HepG2 (cell line): ENCODE data around the gene PLEKHG4. TPM values are rescaled to one million over a fixed set of nuclear protein-coding genes. Genes with fewer than 3 reads are reported as not detected.

ENCODE experiments used
- CENPT ChIP-seq: sonication (generic); formaldehyde crosslinking; IDR thresholded peaks from 2 replicates; pipeline ENCODE4 v1.8.0; 2022; ENCODE audit warnings: low read depth, mild to moderate bottlenecking, moderate library complexity, missing genetic modification reagents
- EP300 ChIP-seq, 3 experiments: sonication (generic) in 1 of 3; formaldehyde crosslinking in 1 of 3; IDR thresholded peaks; 2 replicates each; pipeline versions ENCODE4 v1.5.1 to v1.6.1; 2011 to 2020; ENCODE audit warnings: low read depth in 2 of 3, low read length in 2 of 3, borderline replicate concordance in 1 of 3, improper control_type of control experiment in 1 of 3, mild to moderate bottlenecking in 1 of 3, missing genetic modification reagents in 1 of 3, moderate library complexity in 1 of 3
- GABPB1 ChIP-seq: IDR thresholded peaks from 2 replicates; pipeline ENCODE4 v1.6.1; 2016; ENCODE audit warnings: mild to moderate bottlenecking, missing genetic modification reagents, moderate library complexity, missing compliant biosample characterization
- JUN ChIP-seq: sonication (generic); formaldehyde crosslinking; IDR thresholded peaks from 2 replicates; pipeline ENCODE4 v1.4.0; 2020; ENCODE audit warnings: mild to moderate bottlenecking, missing genetic modification reagents
- KAT2B ChIP-seq: fragments of 150-350 bp; IDR thresholded peaks from 2 replicates; pipeline ENCODE4 v1.6.1; 2014; ENCODE audit warnings: low read depth, low read length, borderline replicate concordance
- NCOA1 ChIP-seq: sonication (generic); formaldehyde crosslinking; IDR thresholded peaks from 2 replicates; pipeline ENCODE4 v1.9.0; 2021; ENCODE audit warnings: missing genetic modification reagents
- PHF5A ChIP-seq: IDR thresholded peaks from one replicate; pipeline ENCODE4 v1.6.1; 2018; ENCODE audit warnings: low read depth, missing genetic modification reagents; ENCODE audit not compliant: unreplicated experiment
- PRMT3 ChIP-seq: sonication (generic); formaldehyde crosslinking; IDR thresholded peaks from 2 replicates; pipeline ENCODE4 v1.8.1; 2022; ENCODE audit warnings: low read depth, mild to moderate bottlenecking, moderate library complexity, missing genetic modification reagents, borderline replicate concordance
- RELA ChIP-seq: sonication (generic); formaldehyde crosslinking; IDR thresholded peaks from 2 replicates; pipeline ENCODE4 v1.4.0; 2020; ENCODE audit warnings: missing genetic modification reagents
- SMC3 ChIP-seq: IDR thresholded peaks from 2 replicates; pipeline ENCODE4 v1.6.1; 2011; ENCODE audit warnings: low read length, improper control_type of control experiment
- STAT6 ChIP-seq: sonication (generic); formaldehyde crosslinking; IDR thresholded peaks from 2 replicates; pipeline ENCODE4 v1.4.0; 2020; ENCODE audit warnings: missing genetic modification reagents, mild to moderate bottlenecking, borderline replicate concordance
- SYNCRIP ChIP-seq: fragments of 200-400 bp; formaldehyde crosslinking; IDR thresholded peaks from 2 replicates; pipeline ENCODE4 v1.6.1; 2018; ENCODE audit warnings: mild to moderate bottlenecking, low read depth, low read length; ENCODE audit not compliant: insufficient read depth
- TERF1 ChIP-seq: sonication (generic); formaldehyde crosslinking; IDR thresholded peaks from 2 replicates; pipeline ENCODE4 v1.8.0; 2022; ENCODE audit warnings: mild to moderate bottlenecking, missing genetic modification reagents, moderate library complexity
- TFE3 ChIP-seq: IDR thresholded peaks from 2 replicates; pipeline ENCODE4 v1.6.1; 2016
- THRA ChIP-seq: sonication (generic); formaldehyde crosslinking; IDR thresholded peaks from 2 replicates; pipeline ENCODE4 v1.4.0; 2020; ENCODE audit warnings: missing genetic modification reagents, borderline replicate concordance
- ZMYM4 ChIP-seq: sonication (generic); formaldehyde crosslinking; IDR thresholded peaks from 2 replicates; pipeline ENCODE4 v1.8.1; 2023; ENCODE audit warnings: mild to moderate bottlenecking, missing genetic modification reagents
- ZNF124 ChIP-seq: sonication (generic); formaldehyde crosslinking; IDR thresholded peaks from 2 replicates; pipeline ENCODE4 v1.4.0; 2020; ENCODE audit warnings: missing genetic modification reagents
- ZNF326 ChIP-seq: sonication (generic); formaldehyde crosslinking; IDR thresholded peaks from 2 replicates; pipeline ENCODE4 v1.4.0; 2020; ENCODE audit warnings: missing genetic modification reagents, borderline replicate concordance
- ZNF33B ChIP-seq: sonication (generic); formaldehyde crosslinking; IDR thresholded peaks from 2 replicates; pipeline ENCODE4 v1.5.1; 2020; ENCODE audit warnings: mild to moderate bottlenecking, missing genetic modification reagents
- ZNF382 ChIP-seq: sonication (generic); formaldehyde crosslinking; IDR thresholded peaks from 2 replicates; pipeline ENCODE4 v1.5.0; 2020; ENCODE audit warnings: missing genetic modification reagents, mild to moderate bottlenecking, borderline replicate concordance
- ZNF749 ChIP-seq: sonication (generic); formaldehyde crosslinking; IDR thresholded peaks from 2 replicates; pipeline ENCODE4 v1.8.0; 2022; ENCODE audit warnings: mild to moderate bottlenecking, missing genetic modification reagents, moderate library complexity, borderline replicate concordance
- ZNF781 ChIP-seq: sonication (generic); formaldehyde crosslinking; IDR thresholded peaks from 2 replicates; pipeline ENCODE4 v1.5.1; 2020; ENCODE audit warnings: borderline replicate concordance, mild to moderate bottlenecking, missing genetic modification reagents; ENCODE audit errors: not compliant biosample characterization
- polyA plus RNA-seq, 8 experiments: library from polyadenylated mRNA; depleted of rRNA in 3 of 8; stranded (reverse) in 7 of 8; unstranded in 1 of 8; fragments of >200 nt; fragmentation: Illumina TruSeq in 4 of 8; extraction: Trizol in 4 of 8; gene quantifications; 2 replicates each; pipeline versions ENCODE4 v1.2.1 to v1.2.3, GENCODE V29; 2011 to 2016; ENCODE audit warnings: low read depth in 4 of 8, missing spikeins in 1 of 8, mixed read lengths in 1 of 8; ENCODE audit not compliant: insufficient read depth in 1 of 8
- total RNA-seq, 5 experiments: library from RNA; depleted of rRNA; stranded (reverse); fragments of >200 nt; fragmentation: Illumina TruSeq; extraction: Trizol; gene quantifications; 2 replicates each; pipeline ENCODE4 v1.2.3, GENCODE V29; 2016; ENCODE audit warnings: low read depth in 1 of 5

PLEKHG4 gene
- total and polyA plus RNA-seq, 2 of the 13 experiments (the other 11 are each of a cell fraction or from before 2014, with no cell fraction given) = 7.1 to 13.6 TPM

- TF ChIP-seq TFE3 (CRISPR knock-in tag) (peak; percentile 68), STAT6 (CRISPR knock-in tag) (no peak), PHF5A (CRISPR knock-in tag) (no peak), ZNF124 (CRISPR knock-in tag) (no peak; the same call in 1 of the 2 replicates), ZNF781 (no peak), PRMT3 (0 out of 2 replicates have a peak, but pooled peaks have one; percentile 79), KAT2B (no peak), ZNF382 (CRISPR knock-in tag) (no peak), ZNF33B (CRISPR knock-in tag) (peak; percentile 89; the same call in 1 of the 2 replicates), SMC3 (no peak; the same call in 1 of the 2 replicates), GABPB1 (CRISPR knock-in tag) (no peak; the same call in 1 of the 2 replicates), ZNF749 (CRISPR knock-in tag) (no peak; the same call in 1 of the 2 replicates), RELA (CRISPR knock-in tag) (no peak), NCOA1 (CRISPR knock-in tag) (no peak), JUN (CRISPR knock-in tag) (peak; percentile 60), TERF1 (no peak), CENPT (peak; percentile 64; the same call in 1 of the 2 replicates), EP300 (IDR thresholded peaks at IDR 0.05; ENCODE audit: low read depth in 2 of 2, low read length in 2 of 2) (no peak), EP300 (CRISPR knock-in tag; IDR thresholded peaks at IDR 0.05; ENCODE audit: borderline replicate concordance) (0 out of 2 replicates have a peak, but pooled peaks have one; percentile 20), THRA (CRISPR knock-in tag) (no peak), ZNF326 (CRISPR knock-in tag) (no peak), ZMYM4 (CRISPR knock-in tag) (peak; percentile 93), SYNCRIP (no peak)
These were observed at the start of gene PLEKHG4 (continued) for GRCh38 chr16:67279296-67280089.
